Stimulated activated CD8-positive, alpha-beta memory T cell treated with anti-CD3 and anti-CD28 coated beads, Interleukin-12 subunit alpha, Interleukin-12 subunit beta, amount 100 ng/mL, for 24 hours (primary cell): ENCODE results near the gene DNPEP.
"Not testable (repeated sequence)": the region's sequence is repeated elsewhere in the genome, so short reads cannot be mapped to it uniquely, and the experiment has no call there.

Experiments used
- DNase-seq: peaks from one replicate; pipeline ENCODE4 v3.0.0-alpha.2; 2020; ENCODE audit errors: extremely low read depth

DNPEP gene

DNA sequence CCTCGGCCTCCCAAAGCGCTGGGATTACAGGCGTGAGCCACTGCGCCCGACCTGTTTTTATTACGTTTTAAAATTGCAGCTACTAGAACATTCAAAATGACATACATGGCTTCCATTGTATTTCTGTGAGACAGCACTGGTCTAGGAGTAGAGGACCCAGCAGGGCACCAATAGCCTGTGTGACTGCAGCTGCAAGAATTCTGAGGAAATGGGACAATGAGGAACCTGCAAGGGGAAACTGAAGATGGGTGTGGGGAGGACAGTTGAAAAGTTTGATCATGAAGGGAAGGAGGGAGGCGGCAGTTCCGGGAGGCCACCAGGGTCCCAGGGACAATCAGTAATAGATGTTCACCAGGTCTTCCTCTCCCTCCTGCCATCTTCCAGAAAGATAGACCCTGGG lies 13.9 kb upstream of the DNPEP start:
- no peak for DNase-seq

DNA sequence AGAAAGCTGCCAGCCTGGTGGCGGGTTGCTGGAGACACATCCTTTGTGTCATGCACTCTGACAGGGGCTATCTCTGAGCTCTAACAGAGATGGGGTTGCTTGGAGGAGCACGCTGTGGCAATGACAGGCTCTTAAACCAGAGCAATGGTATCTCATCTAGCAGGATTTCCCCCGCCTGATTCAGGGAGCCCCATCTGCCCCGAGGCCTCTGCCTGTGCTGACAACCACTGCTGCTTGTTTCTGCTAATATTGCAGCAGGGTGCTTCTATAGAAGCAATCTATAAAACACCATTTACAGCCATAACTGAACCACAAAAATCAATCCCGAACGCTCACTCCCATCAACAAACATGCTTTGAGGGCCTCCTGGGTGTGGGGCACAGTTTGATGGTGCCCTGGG lies 12.8 kb upstream of the DNPEP start:
- no peak for DNase-seq

DNA sequence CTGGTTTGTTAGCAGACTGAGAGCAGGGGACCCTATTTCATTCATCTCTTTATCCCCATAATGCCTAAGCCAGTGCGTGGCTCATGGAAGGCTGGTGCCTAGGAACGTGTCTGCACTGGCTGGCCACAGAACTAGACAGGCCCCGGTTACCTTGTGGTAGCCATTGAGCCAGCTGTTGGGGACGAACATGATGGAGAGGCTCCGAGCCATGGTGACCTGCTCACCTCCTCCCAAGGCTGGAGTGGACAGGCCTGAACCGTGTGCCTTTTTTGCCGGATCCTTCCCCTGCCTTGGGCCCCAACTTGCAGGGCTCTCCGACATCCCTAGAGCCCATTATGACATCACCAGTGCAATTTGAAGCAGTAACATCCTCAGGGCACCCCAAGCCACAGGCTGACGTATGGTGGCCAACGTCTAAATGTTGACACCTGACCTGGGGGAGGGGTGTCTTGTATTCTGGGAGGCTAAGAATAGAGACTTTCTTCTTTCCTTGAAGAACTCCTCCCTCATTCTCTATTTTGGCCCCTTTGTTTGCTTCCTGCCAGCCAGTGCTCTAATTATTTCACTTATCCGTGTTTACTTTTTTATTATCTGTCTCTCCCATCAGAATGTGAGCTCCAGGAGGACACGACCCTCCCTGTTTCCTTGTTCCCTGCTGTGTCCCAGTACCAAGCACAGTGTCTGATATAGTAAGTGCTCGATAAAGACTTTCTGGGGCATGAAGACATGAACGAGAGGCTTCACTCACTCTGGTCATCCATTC lies 12.2 kb upstream of the DNPEP start:
- no peak for DNase-seq

DNA sequence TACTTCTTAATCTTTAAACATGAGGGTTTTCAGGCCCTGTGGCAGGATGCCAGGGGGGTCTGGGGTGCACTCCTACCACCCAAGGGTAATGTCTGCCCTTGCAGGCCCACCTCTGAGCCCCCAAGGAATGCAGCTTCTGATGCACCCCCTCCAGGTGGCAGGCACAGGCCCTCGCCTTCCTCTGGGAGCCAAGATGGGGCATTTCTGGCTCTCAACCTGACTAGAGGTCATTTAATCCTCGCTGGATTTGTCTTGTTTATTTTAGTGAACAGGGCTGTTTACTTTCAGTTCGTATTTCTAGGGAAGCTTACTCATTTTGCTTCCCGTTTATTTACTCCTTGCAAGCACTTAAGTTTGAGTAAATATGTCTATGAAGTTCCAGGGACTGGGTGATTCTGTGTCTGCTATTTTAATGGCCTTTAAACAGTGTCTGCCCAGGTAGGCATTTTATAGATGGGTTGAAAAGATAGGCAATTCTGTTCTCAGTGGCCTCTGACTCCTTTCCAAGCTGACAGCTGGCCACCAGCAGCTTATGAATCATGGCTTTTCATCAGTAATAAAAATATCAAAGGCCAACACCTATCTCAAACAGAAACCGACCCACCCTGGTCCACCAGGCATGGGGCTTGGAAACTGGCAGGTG lies 11.1 kb upstream of the DNPEP start:
- DNase-seq, result no peak

DNA sequence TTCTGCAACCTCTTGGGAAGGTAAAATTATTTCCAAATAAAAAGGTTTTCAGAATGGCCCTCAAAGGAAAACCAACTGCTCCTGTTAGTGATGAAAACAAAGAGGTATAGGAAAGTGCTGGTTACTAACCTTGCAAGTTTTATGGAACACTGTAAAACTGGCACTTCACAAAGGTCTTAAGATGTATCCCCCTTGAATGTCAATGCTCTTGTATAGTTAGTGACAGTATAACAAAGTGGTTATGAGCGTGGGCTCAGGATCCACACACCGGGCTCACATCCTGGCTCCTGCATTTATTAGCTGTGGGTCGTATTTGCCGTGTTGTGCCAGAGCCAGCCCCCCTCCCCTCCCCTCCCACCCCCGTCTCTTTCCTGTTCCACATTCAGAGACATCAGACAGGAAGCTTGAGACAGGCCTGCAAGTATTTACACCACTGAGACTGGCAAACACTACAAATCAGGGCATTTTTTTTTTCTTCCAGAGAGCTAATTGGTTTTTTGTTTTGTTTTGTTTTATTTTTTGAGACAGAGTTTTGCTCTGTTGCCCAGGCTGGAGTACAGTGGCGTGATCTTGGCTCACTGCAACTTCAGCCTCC lies 9.2 kb upstream of the DNPEP start:
- DNase-seq, result no peak

DNA sequence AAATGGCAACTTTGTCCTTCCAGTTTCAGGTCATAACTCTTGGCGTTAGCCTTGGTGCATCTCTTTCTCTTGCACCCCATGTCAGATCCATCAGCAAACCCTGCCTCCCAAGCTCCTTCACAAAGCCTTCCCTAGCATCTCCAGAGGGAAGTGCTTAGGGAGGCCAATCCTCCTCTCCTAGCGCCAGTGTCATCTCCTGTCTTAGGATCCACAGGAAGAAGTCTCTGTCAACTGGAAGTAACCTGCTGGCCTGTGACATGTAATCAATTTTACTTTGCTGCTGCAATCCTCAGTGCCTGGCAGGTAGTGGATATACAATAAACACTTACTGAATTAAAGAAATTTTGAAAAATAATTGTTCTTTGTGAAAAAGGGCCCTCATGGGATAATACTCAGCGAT lies 7.9 kb upstream of the DNPEP start:
- DNase-seq, result no peak

DNA sequence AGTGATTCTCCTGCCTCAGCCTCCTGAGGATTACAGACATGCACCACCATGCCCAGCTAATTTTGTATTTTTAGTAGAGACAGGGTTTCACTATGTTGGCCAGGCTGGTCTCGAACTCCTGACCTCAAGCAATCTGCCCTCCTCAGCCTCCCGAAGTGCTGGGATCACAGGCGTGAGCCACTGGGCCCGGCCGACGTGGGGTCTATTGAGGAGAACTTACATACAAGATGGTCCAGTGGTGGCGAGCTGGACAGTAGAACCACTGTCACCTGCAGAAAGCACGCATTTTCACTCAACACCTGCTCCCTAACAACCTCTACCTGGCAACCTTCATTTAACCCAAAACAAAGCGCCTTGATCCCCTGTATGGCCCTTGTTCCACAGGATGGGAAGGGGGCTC lies 7.3 kb upstream of the DNPEP start:
- DNase-seq, result not testable (repeated sequence)

DNA sequence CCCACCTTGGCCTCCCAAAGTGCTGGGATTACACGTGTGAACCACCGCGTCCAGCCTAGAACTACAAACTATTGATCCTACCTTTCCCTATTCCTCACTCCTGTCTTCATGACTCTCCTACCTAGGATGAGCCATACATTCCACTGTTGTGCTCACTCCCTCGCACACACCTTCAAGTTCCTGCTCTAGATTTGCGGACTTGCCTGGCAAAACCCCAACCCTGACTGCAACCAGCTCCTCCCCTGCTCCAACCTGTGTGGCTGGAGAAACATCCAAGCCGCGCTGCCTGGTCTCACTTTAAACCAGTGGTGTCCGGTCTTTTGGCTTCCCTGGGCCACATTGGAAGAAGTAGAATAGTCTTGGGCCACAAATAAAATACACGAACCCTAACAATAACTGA lies 5.0 kb upstream of the DNPEP start:
- no peak for DNase-seq

DNA sequence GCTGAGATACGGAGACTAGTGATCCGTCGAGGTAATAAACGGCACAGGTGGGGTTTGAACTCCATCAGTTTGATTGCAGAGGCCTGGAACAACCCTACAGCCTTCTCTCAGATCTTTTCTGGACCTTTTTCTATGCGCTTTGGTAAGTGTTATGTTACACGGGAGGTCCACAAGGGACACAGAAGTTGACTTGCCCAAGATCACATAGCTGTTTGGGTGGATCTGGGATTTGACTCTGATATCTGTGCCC lies 1.1 kb upstream of the DNPEP start:
- DNase-seq, result no peak

DNA sequence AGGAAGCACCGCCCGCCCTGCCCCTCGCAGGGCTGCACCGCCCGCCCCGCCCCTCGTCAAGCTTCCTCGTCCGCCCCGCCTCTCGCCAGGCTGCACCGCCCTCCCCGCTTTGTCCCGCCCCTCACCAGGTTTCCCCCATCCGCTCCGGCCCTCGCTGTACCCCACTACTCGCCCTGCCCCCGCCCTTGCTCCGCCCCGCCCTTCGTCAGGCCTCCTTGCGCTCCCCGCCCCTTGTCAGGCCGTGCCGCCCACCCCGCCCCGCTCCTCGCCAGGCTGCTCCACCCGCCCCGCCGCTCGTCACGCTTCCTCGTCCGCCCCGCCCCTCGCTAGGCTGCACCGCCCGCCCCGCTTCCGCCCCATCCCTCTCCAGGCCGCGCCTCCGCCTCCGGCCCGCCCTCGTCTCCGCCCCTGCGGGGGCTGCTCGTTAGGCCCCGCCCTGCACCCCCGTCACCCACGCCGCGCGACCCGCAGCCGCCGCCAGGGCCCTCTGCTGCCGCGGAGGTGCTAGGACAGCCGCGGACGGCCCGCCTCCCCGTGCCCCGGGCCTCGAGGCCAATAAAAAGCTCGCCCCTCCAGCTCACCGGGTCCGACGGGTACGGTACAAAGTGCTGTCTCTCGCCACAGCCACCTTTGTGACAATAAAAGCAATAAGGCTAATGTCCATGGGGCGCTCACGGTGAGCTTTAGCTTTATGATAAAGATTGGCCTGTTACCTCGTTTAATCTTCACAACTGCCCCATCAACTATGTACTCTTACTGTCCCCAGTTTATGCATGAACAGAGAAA lies 602 bp upstream of the DNPEP start:
- DNase-seq, result peak; percentile 97

DNA sequence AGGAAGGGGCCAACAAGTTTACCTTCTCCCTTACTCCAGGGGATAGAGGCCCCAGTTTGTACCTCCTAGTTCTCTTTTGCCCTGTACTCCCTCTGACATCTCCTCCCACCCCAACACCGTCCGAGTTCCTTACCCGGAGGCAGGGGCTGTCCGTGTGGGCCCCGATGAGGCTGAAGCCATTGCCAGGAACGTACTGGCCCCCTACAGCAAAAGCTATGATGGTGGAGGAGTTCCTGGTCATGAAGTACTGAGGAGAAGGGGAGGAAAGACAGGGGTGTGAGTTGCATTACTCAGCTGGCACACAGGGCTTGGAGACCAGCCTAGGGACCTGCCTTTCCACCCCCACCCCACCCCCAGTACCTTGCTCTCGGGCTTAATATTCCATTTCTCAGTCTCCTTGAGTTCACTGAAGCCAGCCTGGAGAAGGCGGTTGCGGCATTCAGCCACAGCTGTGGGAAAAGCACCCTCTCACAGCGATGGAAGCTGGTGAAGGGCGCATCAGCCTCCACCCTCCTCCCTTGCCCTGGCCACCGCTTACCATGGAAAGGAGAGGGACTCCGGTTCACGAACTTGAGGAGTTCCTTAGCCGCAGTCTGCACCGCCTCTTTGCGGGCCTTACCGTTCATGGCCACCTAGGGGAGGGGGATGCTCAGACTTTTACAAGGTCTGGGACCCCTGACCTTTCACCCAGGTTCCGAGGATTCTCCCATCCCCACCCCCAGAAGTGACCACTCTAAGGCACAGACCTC lies 1.0 kb downstream of the DNPEP start:
- DNase-seq, result no peak

DNA sequence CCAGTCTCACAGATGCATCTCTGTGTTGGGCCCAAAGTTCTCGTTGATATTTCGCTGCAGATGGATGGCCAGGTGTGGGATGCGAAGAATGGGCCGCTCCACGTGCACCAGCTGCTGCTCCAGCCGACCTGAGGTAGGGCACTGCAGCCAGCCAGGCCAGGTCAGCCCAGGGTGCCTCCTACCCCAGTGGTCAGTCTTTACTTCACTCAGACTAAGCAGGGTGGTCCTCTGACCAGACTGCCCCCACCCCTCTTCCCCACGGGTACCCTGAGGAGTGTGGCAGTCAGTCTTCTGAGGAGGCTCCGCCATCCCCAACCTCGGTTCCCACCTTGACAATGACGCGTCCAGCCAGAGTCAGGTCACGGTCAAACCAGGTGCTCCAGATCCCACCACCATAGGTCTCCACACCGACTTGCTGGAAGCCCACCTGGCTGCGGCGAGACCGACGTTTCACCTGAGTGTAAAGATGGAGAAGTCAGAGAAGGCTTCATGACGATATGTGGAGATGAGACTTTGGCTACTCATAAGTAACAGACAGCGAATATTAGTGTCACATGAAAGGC lies 1.7 kb downstream of the DNPEP start:
- DNase-seq, result no peak

DNA sequence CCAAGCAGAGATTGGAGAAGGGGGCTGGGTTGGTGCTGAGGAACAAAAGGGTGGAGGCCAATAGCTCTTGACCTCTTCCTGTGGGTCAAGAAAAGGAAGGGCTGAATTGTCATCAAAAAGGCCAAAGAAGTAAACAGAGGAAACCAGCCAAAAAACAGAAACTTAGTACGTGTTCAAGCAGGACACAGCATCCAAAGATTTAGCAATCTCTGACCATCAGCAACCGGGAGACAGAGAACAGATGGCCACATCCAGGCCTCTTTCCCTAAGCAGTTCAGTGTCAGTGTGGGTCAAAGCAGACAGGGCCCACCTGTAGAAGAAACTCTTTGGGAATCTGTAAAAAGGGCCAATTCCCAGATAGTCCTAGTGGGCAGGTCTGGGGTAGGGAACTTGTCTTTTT lies 2.9 kb downstream of the DNPEP start:
- DNase-seq, result no peak

DNA sequence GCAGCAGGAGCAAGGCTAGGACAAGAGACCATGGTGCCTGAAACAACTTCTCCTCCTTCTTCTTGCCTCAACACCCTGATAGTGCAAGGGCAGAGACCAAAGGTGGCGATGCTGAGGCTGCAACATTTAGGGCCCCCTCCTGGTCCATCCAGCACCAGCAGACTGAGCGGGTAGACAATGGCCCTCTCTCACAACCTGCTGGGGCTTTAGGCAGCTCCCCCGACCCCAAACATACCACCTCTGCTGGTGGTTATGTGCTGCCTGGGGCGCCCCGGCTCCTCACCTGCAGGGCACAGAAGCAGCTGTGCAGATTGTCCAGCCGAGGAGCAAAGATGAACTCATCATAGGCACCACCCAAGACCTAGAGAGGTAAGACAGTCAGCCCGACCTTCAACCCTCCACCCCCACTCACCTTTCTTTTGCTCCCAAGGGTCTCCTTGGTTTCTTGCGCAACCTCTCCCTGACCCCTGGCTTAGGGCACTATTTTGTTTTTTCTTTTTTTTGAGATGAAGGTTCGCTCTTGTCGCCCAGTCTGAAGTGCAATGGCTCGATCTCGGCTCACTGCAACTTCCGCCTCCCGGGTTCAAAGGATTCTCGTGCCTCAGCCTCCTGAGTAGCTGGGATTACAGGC lies 3.5 kb downstream of the DNPEP start:
- DNase-seq, result no peak

DNA sequence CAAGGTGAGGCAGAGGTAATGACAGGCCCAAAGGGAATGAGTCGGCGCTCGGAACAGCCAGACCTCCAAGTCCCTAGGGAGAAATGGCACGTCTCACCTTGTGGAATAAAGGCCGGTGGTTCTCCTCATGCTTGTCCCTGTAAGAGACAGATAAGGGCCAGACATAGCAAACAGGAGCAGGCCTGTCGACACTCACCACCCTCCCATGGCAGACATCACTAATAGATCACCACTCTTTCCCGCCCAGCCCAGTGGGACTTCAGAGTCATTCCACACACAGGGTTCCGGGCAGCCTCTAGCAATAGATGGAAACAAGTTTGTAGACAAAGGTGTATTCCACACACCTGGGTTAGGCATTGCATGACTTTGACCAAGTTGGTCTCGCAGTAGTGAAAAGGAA lies 6.3 kb downstream of the DNPEP start:
- no peak for DNase-seq

DNA sequence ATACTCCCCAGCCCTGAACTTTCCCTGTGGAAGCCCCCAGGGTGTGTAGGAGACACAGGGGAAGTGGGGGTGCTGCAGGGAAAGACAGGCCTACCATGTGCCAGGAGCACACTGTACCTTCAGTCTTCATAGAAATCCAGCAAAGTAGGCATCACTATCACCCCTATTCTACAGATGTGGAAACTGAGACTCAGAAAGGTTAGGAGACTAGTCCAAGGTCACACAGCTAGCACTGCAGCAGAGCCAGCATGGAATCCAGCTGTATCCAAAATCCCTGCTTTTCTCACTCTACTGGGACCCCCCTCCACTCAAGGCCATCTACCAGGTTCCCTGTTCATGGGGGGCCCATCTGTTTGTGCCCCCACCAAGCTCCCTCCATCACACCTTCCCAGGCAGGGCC lies 6.8 kb downstream of the DNPEP start:
- no peak for DNase-seq

DNA sequence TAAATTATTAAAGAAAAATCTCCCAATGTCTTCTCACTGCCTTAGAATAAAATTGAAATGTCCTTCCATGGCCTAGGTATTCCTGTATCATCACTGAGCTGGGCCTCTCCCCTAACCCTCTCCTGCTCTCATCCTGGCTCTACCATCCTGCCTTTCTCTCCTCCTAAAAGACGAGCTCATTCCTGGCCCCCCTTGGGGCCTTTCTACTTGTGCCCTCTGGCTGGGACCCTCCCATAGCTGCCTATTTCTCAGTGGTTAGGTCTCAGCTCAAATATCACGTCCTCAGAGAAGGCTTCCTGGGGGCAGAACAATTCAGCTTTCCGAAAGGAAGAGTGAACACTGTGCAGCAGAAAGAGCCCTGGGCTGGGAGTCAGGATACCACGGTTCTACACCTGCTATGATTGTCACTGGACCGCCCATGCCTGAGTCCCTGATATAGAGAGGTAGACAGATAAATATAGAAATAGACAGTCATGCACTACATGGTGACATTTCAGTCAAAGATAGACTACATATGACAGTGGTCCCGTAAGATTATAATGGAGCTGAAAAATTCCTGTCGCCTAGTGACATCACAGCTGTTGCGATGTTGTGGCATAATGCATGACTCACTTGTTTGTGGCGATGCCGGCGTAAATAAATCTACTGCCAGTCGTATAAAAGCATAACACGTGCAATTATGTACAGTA lies 9.4 kb downstream of the DNPEP start:
- no peak for DNase-seq

DNA sequence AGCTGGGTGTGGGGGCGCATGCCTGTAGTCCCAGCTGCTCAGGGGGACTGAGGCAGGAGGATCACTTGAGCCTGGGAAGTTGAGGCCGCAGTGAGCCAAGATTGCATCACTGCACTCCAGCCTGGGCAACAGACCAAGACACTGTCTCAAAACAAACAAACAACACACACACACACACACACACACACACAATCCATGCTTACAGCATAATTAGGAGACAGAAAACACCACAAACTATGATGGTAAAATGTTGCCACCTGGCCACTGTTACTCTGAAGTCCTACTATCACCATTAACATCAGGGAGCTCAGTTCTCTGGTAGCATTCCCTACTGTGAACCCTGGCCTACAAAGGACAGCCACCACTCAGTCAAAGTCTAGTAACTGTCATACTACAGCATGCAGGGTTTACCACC lies 18.3 kb downstream of the DNPEP start:
- no peak for DNase-seq

DNA sequence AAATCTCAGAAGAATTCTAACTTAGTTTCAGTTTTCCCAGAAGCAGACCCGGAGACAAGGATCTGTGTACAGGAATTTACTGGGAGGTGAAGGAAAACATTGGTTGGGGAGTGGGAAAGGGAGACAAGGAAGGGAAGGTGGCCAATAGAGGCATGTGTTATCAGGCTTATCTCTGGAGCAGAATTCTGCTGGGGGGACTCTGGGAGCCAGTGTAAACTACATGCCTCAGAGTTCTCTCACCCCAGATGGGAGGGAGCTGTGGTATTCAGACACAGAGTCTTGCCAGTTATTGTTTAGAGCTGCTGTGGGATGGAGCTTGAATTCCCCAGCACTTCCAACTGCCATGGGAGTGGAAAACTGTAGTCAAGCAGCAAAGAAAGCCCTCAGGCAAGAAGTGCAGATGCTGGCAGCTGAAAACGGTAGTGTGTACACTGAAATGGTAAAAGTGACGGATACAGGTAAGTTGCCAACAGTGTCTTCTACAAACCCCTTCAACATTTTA lies 19.0 kb downstream of the DNPEP start:
- DNase-seq, result no peak

DNA sequence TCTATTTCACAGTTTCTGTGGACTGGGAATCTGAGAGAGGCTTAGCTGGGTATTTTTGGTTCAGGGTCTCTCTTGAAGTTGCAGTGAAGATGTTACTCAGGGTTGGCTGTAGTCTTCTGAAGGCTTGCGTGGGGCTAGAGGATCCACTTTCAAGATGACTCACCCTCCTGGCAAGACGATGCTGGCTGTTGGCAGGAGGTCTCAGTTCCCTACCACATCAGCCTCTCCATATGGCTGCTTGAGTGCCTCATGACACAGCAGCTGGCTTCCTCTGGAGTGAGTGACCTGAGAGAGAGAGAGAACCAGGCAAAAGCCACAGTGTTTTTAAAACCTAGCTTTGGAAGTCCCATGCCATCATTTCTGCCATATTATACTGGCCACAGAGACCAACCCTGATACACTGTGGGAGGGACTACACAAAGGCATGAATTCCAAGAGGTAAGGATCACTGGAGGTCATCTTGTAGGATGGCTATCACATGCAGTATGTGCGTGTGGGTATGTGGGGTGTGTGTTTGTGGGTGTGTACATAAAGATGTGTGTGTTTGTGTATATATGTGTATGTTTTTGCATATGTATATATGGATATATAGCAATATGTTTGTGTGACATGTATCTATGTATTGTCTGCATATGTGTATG lies 25.1 kb downstream of the DNPEP start:
- no peak for DNase-seq
